ENCODE data around the gene CD82.

CD82 gene

GRCh38 chr11:44592125-44592940 lies 26.9 kb downstream of the CD82 start:
- H3K9ac ChIP-seq (ENCODE audit: insufficient read length), result no peak overlapping the region

DNA sequence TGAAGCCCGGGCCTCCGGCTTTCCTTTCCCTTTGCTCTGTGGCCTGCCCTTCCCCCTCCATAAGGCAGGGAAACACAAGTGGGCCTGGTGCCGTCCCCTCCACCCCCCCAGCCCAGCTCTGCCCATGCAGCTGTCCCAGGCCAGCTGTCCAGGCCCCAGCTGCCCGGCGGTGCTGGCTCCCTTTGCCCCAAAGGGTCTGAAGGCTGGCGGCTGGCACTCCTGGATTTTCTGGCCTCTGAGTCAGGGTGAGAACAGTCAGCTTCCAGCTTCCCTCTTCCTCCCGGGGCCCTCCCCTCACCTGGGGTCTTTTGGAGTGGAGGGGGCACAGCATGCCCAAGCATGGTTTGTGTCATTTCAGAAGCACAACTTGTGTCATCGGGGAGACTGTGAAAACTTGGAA lies 27.8 kb downstream of the CD82 start:
- no peak for DNase-seq (ENCODE audit: low read depth, low spot score)
- no peak overlapping the region for H3K9ac ChIP-seq (ENCODE audit: insufficient read length)
- H3K9me3 ChIP-seq (ENCODE audit: low read depth, low read length), result no peaks in the 10 kb centered on the region
- no peak for TF ChIP-seq FOXP2 (optimal IDR thresholded peaks at IDR 0.05; ENCODE audit: control extremely low read depth, extremely low read length, insufficient read depth)
- no peak for TF ChIP-seq POLR2AphosphoS5 (IDR thresholded peaks at IDR 0.05; ENCODE audit: borderline replicate concordance, low read depth, low read length)
- no peak for TF ChIP-seq EZH2 (IDR thresholded peaks at IDR 0.05)
- H3K36me3 ChIP-seq (ENCODE audit: insufficient read depth, low read length), result no peaks in the 10 kb centered on the region
- H3K27ac ChIP-seq, result no peak overlapping the region
- H3K4me3 ChIP-seq, result no peak overlapping the region

More at GRCh38 chr11:44592125-44592940, 26.9 kb downstream of the CD82 start:
- no peak for DNase-seq (ENCODE audit: low read depth, low spot score)
- Histone ChIP-seq H3K36me3 (ENCODE audit: insufficient read depth, low read length) (no peaks in the 10 kb centered on the region), H3K9me3 (ENCODE audit: low read depth, low read length) (no peaks in the 10 kb centered on the region), H3K27ac (no peak overlapping the region), H3K4me3 (no peak overlapping the region)
- no peak for TF ChIP-seq EZH2 (IDR thresholded peaks at IDR 0.05)
- no peak for TF ChIP-seq POLR2AphosphoS5 (IDR thresholded peaks at IDR 0.05; ENCODE audit: borderline replicate concordance, low read depth, low read length)
- no peak for TF ChIP-seq FOXP2 (optimal IDR thresholded peaks at IDR 0.05; ENCODE audit: control extremely low read depth, extremely low read length, insufficient read depth)

DNA sequence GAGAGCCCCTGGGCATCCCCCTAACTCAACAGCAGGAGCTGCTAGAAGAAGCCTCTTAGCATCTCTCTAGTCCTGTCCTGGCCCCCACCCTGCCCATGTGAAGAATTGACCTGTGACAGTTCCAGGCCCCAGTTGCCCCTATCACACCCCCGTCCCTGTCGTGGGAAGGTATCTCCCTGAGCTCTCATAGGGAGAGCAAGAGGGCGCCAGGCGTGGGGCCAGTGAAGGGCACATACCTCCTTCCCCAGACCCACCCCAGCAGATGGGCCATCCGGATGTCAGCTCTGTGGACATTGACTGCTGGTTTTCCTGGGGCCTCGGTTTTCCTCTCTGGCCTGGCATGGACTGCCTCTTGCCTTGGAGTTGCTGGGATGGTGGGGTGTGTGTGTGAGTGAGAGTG lies 29.5 kb downstream of the CD82 start:
- Histone ChIP-seq H3K36me3 (ENCODE audit: insufficient read depth, low read length) (no peaks in the 10 kb centered on the region), H3K9ac (ENCODE audit: insufficient read length) (no peak overlapping the region), H3K27ac (no peak overlapping the region), H3K9me3 (ENCODE audit: low read depth, low read length) (no peaks in the 10 kb centered on the region), H3K4me3 (no peak overlapping the region)
- no peak for DNase-seq (ENCODE audit: low read depth, low spot score)
- no peak for TF ChIP-seq POLR2AphosphoS5 (IDR thresholded peaks at IDR 0.05; ENCODE audit: borderline replicate concordance, low read depth, low read length)
- TF ChIP-seq FOXP2 (optimal IDR thresholded peaks at IDR 0.05; ENCODE audit: control extremely low read depth, extremely low read length, insufficient read depth), result no peak
- no peak for TF ChIP-seq EZH2 (IDR thresholded peaks at IDR 0.05)

- no peaks in the 10 kb centered on the region for H3K9me3 ChIP-seq (ENCODE audit: low read depth, low read length)
- no peak overlapping the region for H3K4me3 ChIP-seq
- TF ChIP-seq POLR2AphosphoS5 (IDR thresholded peaks at IDR 0.05; ENCODE audit: borderline replicate concordance, low read depth, low read length) (no peak), FOXP2 (optimal IDR thresholded peaks at IDR 0.05; ENCODE audit: control extremely low read depth, extremely low read length, insufficient read depth) (no peak), EZH2 (IDR thresholded peaks at IDR 0.05) (no peak)
- DNase-seq (ENCODE audit: low read depth, low spot score), result no peak
- H3K9ac ChIP-seq (ENCODE audit: insufficient read length), result no peak overlapping the region
- no peaks in the 10 kb centered on the region for H3K36me3 ChIP-seq (ENCODE audit: insufficient read depth, low read length)
- no peak overlapping the region for H3K27ac ChIP-seq
Measured at GRCh38 chr11:44595964-44596381, 30.5 kb downstream of the CD82 start.

DNA sequence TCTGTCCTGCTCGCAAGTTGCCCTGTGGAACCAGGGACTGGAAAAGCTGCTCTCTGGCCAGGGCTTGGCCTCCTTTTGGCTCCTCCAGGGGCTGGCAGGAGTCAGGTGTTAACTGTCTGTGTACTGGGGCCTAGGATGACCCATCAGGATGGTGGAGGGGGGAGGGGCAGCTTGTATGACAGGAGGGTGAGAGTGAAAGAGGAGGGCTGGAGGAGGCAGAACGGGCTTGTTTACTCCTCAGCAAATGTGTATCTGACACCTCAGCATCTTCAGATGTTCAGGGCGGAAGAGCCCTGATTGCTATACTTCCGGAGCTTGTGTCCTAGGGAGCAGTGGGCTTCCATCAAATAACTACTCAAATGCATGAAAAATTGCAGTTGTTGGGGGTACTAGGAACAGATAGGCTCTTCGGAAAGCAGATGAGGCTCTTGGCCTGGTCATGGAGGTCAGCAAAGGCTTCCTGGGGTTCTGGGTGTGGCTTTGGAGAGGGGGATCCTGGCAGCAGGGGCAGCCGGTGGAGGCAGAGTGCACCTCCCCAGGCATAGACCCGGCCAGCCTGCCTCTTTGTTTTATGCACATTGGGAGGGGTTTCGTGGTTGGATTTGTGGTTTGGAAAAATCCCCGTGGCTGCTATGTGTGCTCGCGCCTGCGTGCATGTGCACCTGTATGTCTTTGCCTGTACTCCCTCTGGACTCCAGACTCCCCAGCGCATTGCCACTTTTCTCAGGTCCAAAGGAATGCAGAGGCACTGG lies 31.2 kb downstream of the CD82 start:
- Histone ChIP-seq H3K9ac (ENCODE audit: insufficient read length) (no peak overlapping the region), H3K36me3 (ENCODE audit: insufficient read depth, low read length) (no peaks in the 10 kb centered on the region), H3K27ac (no peak overlapping the region), H3K4me3 (no peak overlapping the region), H3K9me3 (ENCODE audit: low read depth, low read length) (no peaks in the 10 kb centered on the region)
- no peak for DNase-seq (ENCODE audit: low read depth, low spot score)
- no peak for TF ChIP-seq FOXP2 (optimal IDR thresholded peaks at IDR 0.05; ENCODE audit: control extremely low read depth, extremely low read length, insufficient read depth)
- TF ChIP-seq POLR2AphosphoS5 (IDR thresholded peaks at IDR 0.05; ENCODE audit: borderline replicate concordance, low read depth, low read length), result no peak
- no peak for TF ChIP-seq EZH2 (IDR thresholded peaks at IDR 0.05)

DNA sequence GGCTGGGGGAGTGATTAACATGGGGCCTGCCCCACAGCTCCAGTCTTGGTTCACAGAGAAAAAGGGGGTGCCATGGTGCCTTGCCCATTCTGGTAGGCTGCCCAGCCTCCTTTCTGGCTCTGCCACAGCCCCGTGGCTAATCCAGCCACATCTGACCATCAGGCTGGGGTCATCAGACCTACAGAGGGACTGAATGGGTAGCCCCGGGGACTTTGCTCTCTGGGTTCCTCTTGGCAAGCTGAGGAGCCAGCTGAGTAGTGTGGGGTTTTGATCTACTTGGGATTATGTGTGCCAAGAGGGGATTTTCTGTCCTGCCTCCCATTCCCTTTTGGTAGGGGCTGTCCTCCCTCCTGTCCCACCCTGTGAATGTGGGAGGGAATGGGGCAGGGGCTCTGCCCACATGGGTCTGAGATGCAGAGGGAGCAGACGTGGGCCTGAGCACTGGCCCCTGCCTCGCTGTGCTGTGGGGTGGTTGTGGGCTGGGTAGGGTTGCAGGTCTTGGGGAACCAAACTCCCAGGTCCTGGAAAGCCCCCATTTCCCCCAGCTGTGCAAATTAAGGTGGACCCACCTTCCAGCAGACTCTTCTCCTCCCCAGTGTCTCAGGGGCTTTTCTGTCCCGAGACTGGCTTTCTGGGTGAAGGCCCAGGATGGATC lies 32.0 kb downstream of the CD82 start:
- Histone ChIP-seq H3K4me3 (no peak overlapping the region), H3K27ac (no peak overlapping the region), H3K9me3 (ENCODE audit: low read depth, low read length) (no peaks in the 10 kb centered on the region), H3K36me3 (ENCODE audit: insufficient read depth, low read length) (no peaks in the 10 kb centered on the region), H3K9ac (ENCODE audit: insufficient read length) (no peak overlapping the region)
- TF ChIP-seq POLR2AphosphoS5 (IDR thresholded peaks at IDR 0.05; ENCODE audit: borderline replicate concordance, low read depth, low read length), result no peak
- TF ChIP-seq EZH2 (IDR thresholded peaks at IDR 0.05), result no peak
- no peak for TF ChIP-seq FOXP2 (optimal IDR thresholded peaks at IDR 0.05; ENCODE audit: control extremely low read depth, extremely low read length, insufficient read depth)
- no peak for DNase-seq (ENCODE audit: low read depth, low spot score)

GRCh38 chr11:44598831-44599230 lies 33.4 kb downstream of the CD82 start:
- Histone ChIP-seq H3K27ac (no peak overlapping the region), H3K9me3 (ENCODE audit: low read depth, low read length) (no peaks in the 10 kb centered on the region), H3K4me3 (no peak overlapping the region), H3K36me3 (ENCODE audit: insufficient read depth, low read length) (no peaks in the 10 kb centered on the region), H3K9ac (ENCODE audit: insufficient read length) (no peak overlapping the region)
- TF ChIP-seq FOXP2 (optimal IDR thresholded peaks at IDR 0.05; ENCODE audit: control extremely low read depth, extremely low read length, insufficient read depth) (no peak), EZH2 (IDR thresholded peaks at IDR 0.05) (no peak), POLR2AphosphoS5 (IDR thresholded peaks at IDR 0.05; ENCODE audit: borderline replicate concordance, low read depth, low read length) (no peak)
- DNase-seq (ENCODE audit: low read depth, low spot score), result no peak

DNA sequence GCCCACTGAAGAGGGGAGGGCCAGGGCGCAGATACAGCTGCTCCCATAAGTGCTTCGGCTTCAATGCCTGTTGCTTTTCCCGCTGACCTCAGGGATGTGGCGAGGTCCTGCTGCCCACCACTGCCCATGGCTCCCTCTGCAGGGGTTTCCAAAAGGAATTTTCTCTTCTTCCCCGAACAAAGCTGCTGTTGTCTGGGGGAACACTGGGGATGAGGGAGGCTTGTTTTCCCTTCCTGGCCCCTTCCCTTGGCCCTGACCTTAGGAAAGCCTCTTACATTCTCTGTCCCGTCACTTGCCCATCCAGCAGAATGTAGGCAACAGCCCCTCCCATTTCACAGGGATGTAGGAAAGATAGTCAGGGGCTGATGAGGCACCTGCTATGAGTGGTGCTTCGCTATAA lies 34.8 kb downstream of the CD82 start:
- no peak overlapping the region for H3K4me3 ChIP-seq
- no peaks in the 10 kb centered on the region for H3K9me3 ChIP-seq (ENCODE audit: low read depth, low read length)
- DNase-seq (ENCODE audit: low read depth, low spot score), result no peak
- no peak overlapping the region for H3K9ac ChIP-seq (ENCODE audit: insufficient read length)
- H3K36me3 ChIP-seq (ENCODE audit: insufficient read depth, low read length), result no peaks in the 10 kb centered on the region
- no peak overlapping the region for H3K27ac ChIP-seq
- TF ChIP-seq FOXP2 (optimal IDR thresholded peaks at IDR 0.05; ENCODE audit: control extremely low read depth, extremely low read length, insufficient read depth), result no peak
- TF ChIP-seq POLR2AphosphoS5 (IDR thresholded peaks at IDR 0.05; ENCODE audit: borderline replicate concordance, low read depth, low read length), result no peak
- TF ChIP-seq EZH2 (IDR thresholded peaks at IDR 0.05), result no peak

Data from SK-N-MC (cell line).